Measurements from ENCODE around the gene CNST.

DNA sequence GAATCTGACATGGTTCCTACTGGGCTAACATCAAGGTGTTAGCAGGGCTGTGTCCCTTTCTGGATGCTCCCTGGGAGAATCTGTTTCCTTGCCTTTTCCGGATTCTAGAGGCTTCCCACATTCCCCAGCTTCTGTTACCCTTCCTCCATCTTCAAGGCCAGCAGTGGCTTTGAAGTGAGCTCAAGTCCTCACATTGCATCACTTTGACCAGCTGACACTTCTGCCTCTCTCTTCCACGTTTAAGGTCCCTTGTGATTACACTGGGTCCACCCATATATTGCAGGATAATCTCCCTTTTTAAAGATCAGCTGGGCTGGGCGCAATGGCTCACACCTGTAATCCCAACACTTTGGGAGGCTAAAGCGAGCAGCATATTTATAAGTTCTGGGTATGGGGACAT lies 33.1 kb downstream of the CNST start:
- TF ChIP-seq, protein P1, sequence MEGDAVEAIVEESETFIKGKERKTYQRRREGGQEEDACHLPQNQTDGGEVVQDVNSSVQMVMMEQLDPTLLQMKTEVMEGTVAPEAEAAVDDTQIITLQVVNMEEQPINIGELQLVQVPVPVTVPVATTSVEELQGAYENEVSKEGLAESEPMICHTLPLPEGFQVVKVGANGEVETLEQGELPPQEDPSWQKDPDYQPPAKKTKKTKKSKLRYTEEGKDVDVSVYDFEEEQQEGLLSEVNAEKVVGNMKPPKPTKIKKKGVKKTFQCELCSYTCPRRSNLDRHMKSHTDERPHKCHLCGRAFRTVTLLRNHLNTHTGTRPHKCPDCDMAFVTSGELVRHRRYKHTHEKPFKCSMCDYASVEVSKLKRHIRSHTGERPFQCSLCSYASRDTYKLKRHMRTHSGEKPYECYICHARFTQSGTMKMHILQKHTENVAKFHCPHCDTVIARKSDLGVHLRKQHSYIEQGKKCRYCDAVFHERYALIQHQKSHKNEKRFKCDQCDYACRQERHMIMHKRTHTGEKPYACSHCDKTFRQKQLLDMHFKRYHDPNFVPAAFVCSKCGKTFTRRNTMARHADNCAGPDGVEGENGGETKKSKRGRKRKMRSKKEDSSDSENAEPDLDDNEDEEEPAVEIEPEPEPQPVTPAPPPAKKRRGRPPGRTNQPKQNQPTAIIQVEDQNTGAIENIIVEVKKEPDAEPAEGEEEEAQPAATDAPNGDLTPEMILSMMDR (IDR thresholded peaks at IDR 0.05) = no peak
- TF ChIP-seq POLR2A (IDR thresholded peaks at IDR 0.05) = no peak
- TF ChIP-seq EP300 (IDR thresholded peaks at IDR 0.05) = no peak

Measured in gastroesophageal sphincter (tissue), 3 donors.